ENCODE results near the gene MRPL58.
A peak's percentile ranks its signal among the peaks of the same experiment; 100 is the strongest.
"Not testable (repeated sequence)": the region's sequence is repeated elsewhere in the genome, so short reads cannot be mapped to it uniquely, and the experiment has no call there.

Gene MRPL58

GRCh38 chr17:75012346-75013091 lies at the start of gene MRPL58:
Gene MRPL58 (plus strand): TSS chr17:75012670. CDS start chr17:75012687, 17 bp downstream.
- DNase-seq (ENCODE audit: low read depth in 2 of 3, low spot score in 2 of 3), result peak; percentile 64 to 79 (median 70)

- no peak for DNase-seq (ENCODE audit: low read depth in 2 of 3, low spot score in 2 of 3)
Measured at GRCh38 chr17:74963656-74964055, 48.8 kb upstream of the MRPL58 start.

- DNase-seq (ENCODE audit: low read depth in 2 of 3, low spot score in 2 of 3), result no peak
Measured at GRCh38 chr17:74964246-74964761, 48.2 kb upstream of the MRPL58 start.

GRCh38 chr17:74964988-74965622 lies 47.4 kb upstream of the MRPL58 start:
- DNase-seq (ENCODE audit: low read depth in 2 of 3, low spot score in 2 of 3), result no peak

GRCh38 chr17:74968361-74968780 lies 44.1 kb upstream of the MRPL58 start:
- DNase-seq (ENCODE audit: low read depth in 2 of 3, low spot score in 2 of 3), result no peak

GRCh38 chr17:74969501-74969900 lies 43.0 kb upstream of the MRPL58 start:
- not testable (repeated sequence) for DNase-seq (ENCODE audit: low read depth in 2 of 3, low spot score in 2 of 3)

- no peak for DNase-seq (ENCODE audit: low read depth in 2 of 3, low spot score in 2 of 3)
Measured at GRCh38 chr17:74970395-74970794, 42.1 kb upstream of the MRPL58 start.

- DNase-seq (ENCODE audit: low read depth in 2 of 3, low spot score in 2 of 3), result no peak
Measured at GRCh38 chr17:74971069-74971841, 41.2 kb upstream of the MRPL58 start.

GRCh38 chr17:74971842-74972106 lies 40.7 kb upstream of the MRPL58 start:
- DNase-seq (ENCODE audit: low read depth in 2 of 3, low spot score in 2 of 3), result no peak

- DNase-seq (ENCODE audit: low read depth in 2 of 3, low spot score in 2 of 3), result peak; percentile 47 to 65 (median 63)
Measured at GRCh38 chr17:74972107-74972972, 40.1 kb upstream of the MRPL58 start, which contains the start of gene HID1. Gene HID1 (minus strand): TSS chr17:74972759. CDS start chr17:74972656, 103 bp downstream.

- DNase-seq (ENCODE audit: low read depth in 2 of 3, low spot score in 2 of 3), result no peak
Measured at GRCh38 chr17:74972973-74973328, 39.5 kb upstream of the MRPL58 start.

GRCh38 chr17:74975943-74976342 lies 36.5 kb upstream of the MRPL58 start:
- DNase-seq (ENCODE audit: low read depth in 2 of 3, low spot score in 2 of 3), result no peak

GRCh38 chr17:74977802-74978201 lies 34.7 kb upstream of the MRPL58 start:
- DNase-seq (ENCODE audit: low read depth in 2 of 3, low spot score in 2 of 3), result no peak

- no peak for DNase-seq (ENCODE audit: low read depth in 2 of 3, low spot score in 2 of 3)
Measured at GRCh38 chr17:74978240-74978639, 34.2 kb upstream of the MRPL58 start.

GRCh38 chr17:74979408-74980146 lies 32.9 kb upstream of the MRPL58 start:
- DNase-seq (ENCODE audit: low read depth in 2 of 3, low spot score in 2 of 3), result no peak

- no peak for DNase-seq (ENCODE audit: low read depth in 2 of 3, low spot score in 2 of 3)
Measured at GRCh38 chr17:74981318-74981978, 31.0 kb upstream of the MRPL58 start.

GRCh38 chr17:74981979-74982662 lies 30.3 kb upstream of the MRPL58 start:
- peak; percentile 32 to 58 (median 53) for DNase-seq (ENCODE audit: low read depth in 2 of 3, low spot score in 2 of 3)

- not testable (repeated sequence) for DNase-seq (ENCODE audit: low read depth in 2 of 3, low spot score in 2 of 3)
Measured at GRCh38 chr17:74982663-74983313, 29.7 kb upstream of the MRPL58 start.

- DNase-seq (ENCODE audit: low read depth in 2 of 3, low spot score in 2 of 3), result no peak
Measured at GRCh38 chr17:74986206-74986576, 26.3 kb upstream of the MRPL58 start.
